ENCODE results near the gene KDF1.

- TF ChIP-seq CTCF (IDR thresholded peaks at IDR 0.05; ENCODE audit: low read depth, low read length) (no peak), EZH2phosphoT487 (IDR thresholded peaks at IDR 0.05; ENCODE audit: low read depth) (no peak)
Measured at GRCh38 chr1:26907071-26907917, 53.0 kb downstream of the KDF1 start.
